H1 (cell line): ENCODE data around the gene OPCML. TPM values are rescaled to one million over a fixed set of nuclear protein-coding genes. Genes with fewer than 3 reads are reported as not detected.
A peak's percentile ranks its signal among the peaks of the same experiment; 100 is the strongest.

ENCODE experiments used
- CTCF ChIA-PET: fragments of 300-600 bp; sonication (Branson Sonifier 250); formaldehyde crosslinking; loops from one replicate; lab custom pipeline; 2021; ENCODE audit not compliant: partially characterized antibody; lab: Charles Lee
- POLR2A ChIA-PET: fragments of 300-600 bp; sonication (Branson Sonifier 250); formaldehyde crosslinking; loops from one replicate; lab custom pipeline; 2021; ENCODE audit warnings: inconsistent platforms; ENCODE audit not compliant: partially characterized antibody; lab: Charles Lee
- DNase-seq, 2 experiments: peaks; one replicate each; pipeline versions ENCODE4 v3.0.0 to v3.0.0-alpha.2; 2010 to 2022; ENCODE audit warnings: low spot score in 2 of 2, low read depth in 1 of 2, mixed read lengths in 1 of 2
- FAIRE-seq: peaks from 2 replicates; lab custom pipeline; 2011; peaks lifted over from hg19 to GRCh38; lab: Jason Lieb, UNC
- H2AFZ ChIP-seq: 2 replicates; pipeline ENCODE4 v1.8.1; 2012; ENCODE audit warnings: low read length, inconsistent platforms
- H2AK5ac ChIP-seq: 2 replicates; pipeline ENCODE4 v1.6.1; 2013; ENCODE audit warnings: low read depth, low read length
- H2BK120ac ChIP-seq: replicated peaks from 2 replicates; pipeline ENCODE3; 2013; ENCODE audit warnings: low read depth, low read length, inconsistent platforms
- H2BK12ac ChIP-seq: 2 replicates; pipeline ENCODE4 v1.6.1; 2013; ENCODE audit warnings: low read depth, low read length
- H2BK15ac ChIP-seq: 2 replicates; pipeline ENCODE4 v1.6.1; 2013; ENCODE audit warnings: low read length
- H2BK20ac ChIP-seq: 2 replicates; pipeline ENCODE4 v1.6.1; 2013; ENCODE audit warnings: low read length
- H2BK5ac ChIP-seq: 2 replicates; pipeline ENCODE4 v1.6.1; 2013; ENCODE audit warnings: low read depth, low read length
- H3K14ac ChIP-seq: 2 replicates; pipeline ENCODE4 v1.6.1; 2013; ENCODE audit warnings: inconsistent platforms; ENCODE audit not compliant: insufficient read length
- H3K18ac ChIP-seq: 2 replicates; pipeline ENCODE4 v1.6.1; 2013; ENCODE audit warnings: low read length; ENCODE audit errors: extremely low read depth
- H3K23ac ChIP-seq: 2 replicates; pipeline ENCODE4 v1.6.1; 2013; ENCODE audit warnings: inconsistent platforms; ENCODE audit not compliant: insufficient read length
- H3K23me2 ChIP-seq: 2 replicates; pipeline ENCODE4 v1.6.1; 2013; ENCODE audit warnings: low read depth, low read length
- H3K27ac ChIP-seq: 2 replicates; pipeline ENCODE4 v1.6.1; 2011; ENCODE audit warnings: low read depth, low read length, inconsistent platforms
- H3K27me3 ChIP-seq, 4 experiments: replicated peaks in 1 of 4; 1 replicate in 1 of 4; 2 replicates in 3 of 4; pipeline versions ENCODE4 v1.6.1 to v1.8.1; 2011 to 2013; ENCODE audit warnings: low read length in 3 of 4, mild to moderate bottlenecking in 3 of 4, inconsistent platforms in 2 of 4, mixed read lengths in 2 of 4, moderate library complexity in 1 of 4; ENCODE audit not compliant: control insufficient read depth in 3 of 4, insufficient read depth in 3 of 4; ENCODE audit errors: extremely low read depth in 1 of 4
- H3K36me3 ChIP-seq, 4 experiments: 2 replicates each; pipeline versions ENCODE4 v1.6.1 to v1.8.1; 2011 to 2013; ENCODE audit warnings: mild to moderate bottlenecking in 4 of 4, low read length in 3 of 4, moderate library complexity in 2 of 4, control low read depth in 1 of 4, inconsistent platforms in 1 of 4; ENCODE audit not compliant: insufficient read depth in 4 of 4, control insufficient read depth in 2 of 4
- H3K4ac ChIP-seq: replicated peaks from 2 replicates; pipeline ENCODE3; 2013; ENCODE audit warnings: low read length, low read depth, mixed read lengths, inconsistent platforms; ENCODE audit not compliant: insufficient read length
- H3K4me1 ChIP-seq, 4 experiments: replicated peaks in 1 of 4; 1 replicate in 1 of 4; 2 replicates in 3 of 4; pipeline versions ENCODE4 v1.6.1 to v1.8.1; 2011 to 2013; ENCODE audit warnings: low read length in 3 of 4, inconsistent platforms in 2 of 4, mixed read lengths in 1 of 4; ENCODE audit not compliant: insufficient read depth in 4 of 4, control insufficient read depth in 3 of 4
- H3K4me2 ChIP-seq, 2 experiments: 2 replicates each; pipeline versions ENCODE4 v1.6.1 to v1.8.1; 2011 to 2013; ENCODE audit warnings: low read depth in 2 of 2, low read length in 2 of 2, control low read depth in 1 of 2, inconsistent platforms in 1 of 2, mild to moderate bottlenecking in 1 of 2; ENCODE audit not compliant: insufficient read depth in 1 of 2
- H3K4me3 ChIP-seq, 4 experiments: fragments of 200-600, 300-600 bp in 1 of 4; sonication (generic), shearing (Covaris generic), sonication (Bioruptor Twin) in 1 of 4; 2 replicates each; pipeline versions ENCODE4 v1.5.1 to v1.8.1; 2011 to 2016; ENCODE audit warnings: low read length in 4 of 4, low read depth in 3 of 4, control low read depth in 2 of 4, inconsistent platforms in 2 of 4, mild to moderate bottlenecking in 2 of 4, mixed read lengths in 1 of 4, moderate library complexity in 1 of 4; ENCODE audit not compliant: insufficient read depth in 2 of 4; ENCODE audit errors: extremely low read depth in 1 of 4
- H3K56ac ChIP-seq: replicated peaks from 2 replicates; pipeline ENCODE3; 2013; ENCODE audit warnings: low read depth, mild to moderate bottlenecking, mixed read lengths, low read length, inconsistent platforms; ENCODE audit not compliant: insufficient read length
- H3K79me1 ChIP-seq: 2 replicates; pipeline ENCODE4 v1.6.1; 2013; ENCODE audit warnings: low read depth, low read length, control low read depth
- H3K79me2 ChIP-seq, 2 experiments: 2 replicates each; pipeline versions ENCODE4 v1.6.1 to v1.8.1; 2012 to 2013; ENCODE audit warnings: low read length in 2 of 2, mild to moderate bottlenecking in 2 of 2, inconsistent platforms in 1 of 2; ENCODE audit not compliant: insufficient read depth in 2 of 2, control insufficient read depth in 1 of 2
- H3K9ac ChIP-seq, 4 experiments: replicated peaks in 1 of 4; 1 replicate in 1 of 4; 2 replicates in 3 of 4; pipeline versions ENCODE4 v1.6.1 to v1.8.1; 2011 to 2013; ENCODE audit warnings: low read depth in 3 of 4, low read length in 3 of 4, control low read depth in 2 of 4, mild to moderate bottlenecking in 2 of 4, moderate library complexity in 2 of 4, inconsistent platforms in 1 of 4; ENCODE audit errors: extremely low read depth in 1 of 4
- H3K9me3 ChIP-seq, 2 experiments: 2 replicates each; pipeline versions ENCODE4 v1.6.1 to v1.8.1; 2012 to 2013; ENCODE audit warnings: mild to moderate bottlenecking in 2 of 2, moderate library complexity in 2 of 2, control low read depth in 1 of 2, inconsistent platforms in 1 of 2, low read depth in 1 of 2, low read length in 1 of 2, mixed read lengths in 1 of 2; ENCODE audit not compliant: insufficient read depth in 2 of 2
- H4K20me1 ChIP-seq, 2 experiments: replicated peaks in 1 of 2; 2 replicates each; pipeline versions ENCODE3 to v1.8.1; 2011 to 2013; ENCODE audit warnings: inconsistent platforms in 2 of 2, low read length in 2 of 2, mild to moderate bottlenecking in 1 of 2; ENCODE audit not compliant: insufficient read depth in 2 of 2, control insufficient read depth in 1 of 2
- H4K5ac ChIP-seq: 2 replicates; pipeline ENCODE4 v1.6.1; 2013; ENCODE audit warnings: low read length, low read depth, mixed read lengths, inconsistent platforms; ENCODE audit not compliant: insufficient read length
- H4K8ac ChIP-seq: 2 replicates; pipeline ENCODE4 v1.8.0; 2013; ENCODE audit warnings: mild to moderate bottlenecking, moderate library complexity, low read length, inconsistent platforms; ENCODE audit not compliant: insufficient read depth; ENCODE audit errors: extremely low read depth
- H4K91ac ChIP-seq: replicated peaks from 2 replicates; pipeline ENCODE3; 2013; ENCODE audit warnings: low read length, mixed read lengths, inconsistent platforms; ENCODE audit not compliant: insufficient read length
- GABPA ChIP-seq: IDR thresholded peaks from 2 replicates; pipeline ENCODE4 v1.6.1; 2011; ENCODE audit warnings: mild to moderate bottlenecking, low read length, moderate library complexity, borderline replicate concordance; ENCODE audit not compliant: insufficient read depth
- GTF2F1 ChIP-seq: IDR thresholded peaks from 2 replicates; pipeline ENCODE4 v1.6.1; 2012; ENCODE audit warnings: low read depth, low read length, improper control_type of control experiment, borderline replicate concordance
- SAP30 ChIP-seq: fragments of 300-600 bp; sonication (generic); IDR thresholded peaks from 2 replicates; pipeline ENCODE4 v1.7.1; 2012; ENCODE audit warnings: low read length, moderate library complexity, mild to moderate bottlenecking, inconsistent platforms; ENCODE audit not compliant: insufficient read depth, insufficient replicate concordance
- WGBS, 2 experiments: shearing (Covaris generic) in 1 of 2; methylation state at CpG; one replicate each; pipeline versions ENCODE4 v1.1.6 to v1.1.7; 2013 to 2015; ENCODE audit warnings: low lambda C conversion rate in 2 of 2, mixed read lengths in 2 of 2, inconsistent platforms in 1 of 2, low coverage in 1 of 2, missing lambda C conversion rate in 1 of 2; ENCODE audit not compliant: insufficient replicate concordance in 2 of 2, insufficient coverage in 1 of 2, insufficient read length in 1 of 2; ENCODE audit errors: extremely low coverage in 1 of 2, missing lambda C conversion rate in 1 of 2; 5-methylcytosine and 5-hydroxymethylcytosine counted together
- polyA plus RNA-seq, 7 experiments: library from polyadenylated mRNA; depleted of rRNA in 3 of 7; stranded (reverse) in 5 of 7; unstranded in 2 of 7; fragments of >200 nt in 5 of 7; fragments of 200-250 nt in 2 of 7; gene quantifications; 1 replicate in 5 of 7; 2 replicates in 1 of 7; 4 replicates in 1 of 7; pipeline versions ENCODE4 v1.2.1 to v1.2.3, GENCODE V29; 2011 to 2013; ENCODE audit warnings: missing spikeins in 2 of 7, mixed read lengths in 2 of 7
- total RNA-seq: library from RNA; stranded (reverse); fragmentation: NEBNext Ultra II Directional; extraction: Animal tissue kit (Norgen Biotek cat#: 25700); gene quantifications from 2 replicates; pipeline ENCODE4 v1.2.1, GENCODE V29; 2021

Gene OPCML
- total and polyA plus RNA-seq, 2 of the 8 experiments (the other 6 are each of a cell fraction or from before 2014, with no cell fraction given), result 2.3 to 3.1 TPM

GRCh38 chr11:132809070-132809469 lies 723.2 kb downstream of the OPCML start:
- H3K27me3 ChIP-seq, result no peaks in the 10 kb centered on the region
- no peak overlapping the region for H4K91ac ChIP-seq
- no peak overlapping the region for H3K9ac ChIP-seq
- CTCF ChIA-PET, result interaction anchor here (0.7 to 1.5 kb wide), 5 partner anchors 9 to 496 kb away, joined by 3 to 5 read pairs (median 3); no protein-coding TSS in a partner anchor
- H3K56ac ChIP-seq, result no peak overlapping the region
- no peak overlapping the region for H2AFZ ChIP-seq
- no peak overlapping the region for H3K4me2 ChIP-seq
- H2AK5ac ChIP-seq, result no peak overlapping the region
- WGBS, 2 experiments, result 83% methylated on average over 6 of the region's 6 CpGs; no CpG with 5 or more reads in 1 of the 2 experiments
- FAIRE-seq (no peak), DNase-seq (no peak)
- no peak overlapping the region for H2BK120ac ChIP-seq
- no peak overlapping the region for H2BK15ac ChIP-seq
- H2BK20ac ChIP-seq, result peak overlapping the region; percentile 93; the same call in 1 of the 2 replicates
- H3K79me1 ChIP-seq, result no peaks in the 10 kb centered on the region
- no peak overlapping the region for H3K23ac ChIP-seq
- H3K9me3 ChIP-seq, result no peaks in the 10 kb centered on the region
- no peak overlapping the region for H2BK5ac ChIP-seq
- no peaks in the 10 kb centered on the region for H3K36me3 ChIP-seq
- no peak overlapping the region for H3K27ac ChIP-seq
- H4K20me1 ChIP-seq, result no peaks in the 10 kb centered on the region
- H3K14ac ChIP-seq, result no peak overlapping the region
- H3K18ac ChIP-seq, result no peak overlapping the region
- POLR2A ChIA-PET, result no interaction called here
- H3K23me2 ChIP-seq, result no peaks in the 10 kb centered on the region
- no peak overlapping the region for H3K4me3 ChIP-seq
- H2BK12ac ChIP-seq, result no peak overlapping the region
- no peak for TF ChIP-seq GABPA
- TF ChIP-seq SAP30, result no peak
- no peak for TF ChIP-seq GTF2F1
- H4K8ac ChIP-seq, result no peak overlapping the region
- no peaks in the 10 kb centered on the region for H3K79me2 ChIP-seq
- H3K4me1 ChIP-seq, result no peaks in the 10 kb centered on the region
- no peak overlapping the region for H3K4ac ChIP-seq
- no peak overlapping the region for H4K5ac ChIP-seq
